ENCODE measurements around the gene PREB.
"Not testable (repeated sequence)": the region's sequence is repeated elsewhere in the genome, so short reads cannot be mapped to it uniquely, and the experiment has no call there.

The PREB gene

DNA sequence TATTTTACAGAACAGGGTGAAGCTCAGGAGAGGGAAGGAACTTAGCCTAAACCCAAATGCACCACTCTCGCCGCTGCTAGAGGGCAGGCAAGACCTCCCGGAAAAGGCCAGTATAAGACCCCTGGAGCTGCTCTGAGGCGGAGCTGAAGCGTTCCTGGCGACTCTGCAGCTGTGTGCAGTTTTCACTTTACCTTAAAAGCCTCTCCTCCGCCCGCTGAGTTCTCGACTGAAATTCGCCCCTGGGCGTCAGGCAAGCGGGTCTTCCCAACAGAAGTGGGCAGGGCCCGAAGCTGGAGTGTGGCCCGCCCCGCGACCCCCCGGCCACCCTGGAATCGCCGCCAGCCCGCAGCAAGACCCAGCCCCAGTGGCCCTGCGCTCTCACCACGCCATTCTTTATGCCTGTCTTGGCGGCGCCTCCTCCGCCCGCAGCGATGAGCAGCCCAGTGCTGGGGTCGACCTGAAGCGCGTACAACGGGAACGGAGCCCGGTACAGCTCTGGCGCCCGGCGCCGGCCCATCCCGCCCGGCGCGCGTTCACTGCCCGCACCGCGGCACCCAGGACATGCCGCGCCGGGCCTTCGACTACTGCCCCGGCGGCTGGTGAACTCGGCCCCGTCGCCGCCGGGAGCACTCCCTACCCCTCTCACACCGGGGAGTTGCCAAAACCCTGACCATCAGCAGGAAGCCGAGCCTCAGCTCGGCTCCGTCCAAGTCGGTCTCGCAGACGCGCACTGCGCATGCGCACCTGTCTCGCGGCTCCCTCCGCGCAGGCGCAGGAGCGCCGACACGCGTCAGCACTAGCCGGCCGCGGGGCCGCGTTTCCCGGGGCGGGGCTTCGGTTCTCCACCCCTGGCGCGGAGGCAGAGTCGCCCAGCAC is at the start of gene PREB:
Gene PREB, minus strand, starts transcription at position 732 of the 876 bp plus-strand sequence. Its CDS starts 215 bp downstream, at position 517.
- in situ Hi-C loops (cut with HindIII; ENCODE audit: low pct_ligation_motif_present, low pct_unique_long_range_greater_than_20kb, low sequenced_read_pairs): no loop called here

GRCh38 chr2:27184115-27184514 is 49.7 kb upstream of the PREB start:
- DNase-seq: no peak
- in situ Hi-C loops (cut with HindIII; ENCODE audit: low pct_ligation_motif_present, low pct_unique_long_range_greater_than_20kb, low sequenced_read_pairs): no loop called here

More for the DNA sequence above, at the start of gene PREB:
- DNase-seq: peak; percentile 97

DNA sequence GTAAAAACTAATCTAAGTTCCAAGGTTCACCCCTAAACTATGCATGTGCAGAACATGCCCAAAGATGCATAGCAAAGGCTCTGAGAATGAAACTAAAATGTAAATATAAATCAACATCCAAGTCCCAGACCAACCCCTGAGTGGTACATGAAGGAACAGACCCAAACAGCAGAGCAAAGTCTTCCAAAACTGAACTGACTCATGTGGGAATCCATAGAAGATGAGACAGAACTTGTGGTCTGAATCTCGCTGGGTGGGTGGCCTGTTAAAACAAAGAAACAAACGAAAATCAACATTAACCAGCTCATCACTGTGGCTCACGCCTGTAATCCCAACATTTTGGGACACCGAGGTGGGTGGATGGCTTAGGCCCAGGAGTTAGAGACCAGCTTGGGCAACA is 47.9 kb upstream of the PREB start:
- in situ Hi-C loops (cut with HindIII; ENCODE audit: low pct_ligation_motif_present, low pct_unique_long_range_greater_than_20kb, low sequenced_read_pairs): no loop called here
- no peak for DNase-seq

DNA sequence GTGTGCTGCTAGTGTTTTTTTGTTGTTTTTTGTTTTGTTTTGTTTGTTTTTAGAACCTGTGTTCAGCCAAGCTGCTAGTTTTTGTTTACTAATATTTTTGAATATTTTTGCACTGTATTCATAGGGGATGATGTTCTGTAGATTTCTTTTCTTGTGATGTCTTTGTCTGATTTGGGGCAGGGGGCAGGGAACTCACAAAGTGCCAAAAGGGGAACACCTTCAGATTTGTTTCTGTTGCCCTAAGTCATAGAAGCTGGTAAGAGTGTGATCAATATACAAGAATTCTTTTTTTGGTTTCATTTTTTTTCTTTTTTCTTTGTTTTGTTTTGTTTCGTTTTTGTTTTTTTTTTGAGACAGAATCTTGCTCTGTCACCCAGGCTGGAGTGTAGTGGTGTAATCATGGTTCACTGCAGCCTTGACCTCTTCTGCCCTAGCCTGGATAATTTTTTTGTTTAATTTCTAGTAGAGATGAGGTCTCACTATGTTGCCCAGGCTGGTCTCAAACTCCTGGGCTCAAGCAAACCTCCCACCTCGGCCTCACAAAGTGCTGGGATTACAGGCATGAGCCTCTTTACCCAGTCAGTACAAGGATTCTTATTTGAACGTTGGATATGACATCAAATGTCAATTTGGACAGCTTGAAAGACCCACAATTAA is 45.0 kb upstream of the PREB start:
- DNase-seq: no peak
- in situ Hi-C loops (cut with HindIII; ENCODE audit: low pct_ligation_motif_present, low pct_unique_long_range_greater_than_20kb, low sequenced_read_pairs): no loop called here

DNA sequence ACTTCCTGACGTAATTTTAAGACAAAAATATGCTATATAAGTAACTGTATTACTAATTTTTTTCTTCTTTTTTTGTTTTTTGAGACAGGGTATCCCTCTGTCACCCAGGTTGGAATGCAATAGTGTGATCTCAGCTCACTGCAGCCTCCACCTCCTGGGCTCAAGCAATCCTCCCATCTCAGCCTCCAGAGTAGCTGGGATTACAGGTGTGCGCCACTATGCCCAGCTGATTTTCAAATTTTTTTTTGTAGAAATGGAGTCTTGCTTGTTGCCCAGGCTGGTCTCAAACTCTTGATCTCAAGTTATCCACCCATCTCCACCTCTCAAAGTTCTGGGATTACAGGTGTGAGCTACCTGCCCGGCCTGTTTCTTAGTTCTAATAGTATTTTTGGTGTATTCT is 44.0 kb upstream of the PREB start:
- no peak for DNase-seq
- in situ Hi-C loops (cut with HindIII; ENCODE audit: low pct_ligation_motif_present, low pct_unique_long_range_greater_than_20kb, low sequenced_read_pairs): no loop called here

DNA sequence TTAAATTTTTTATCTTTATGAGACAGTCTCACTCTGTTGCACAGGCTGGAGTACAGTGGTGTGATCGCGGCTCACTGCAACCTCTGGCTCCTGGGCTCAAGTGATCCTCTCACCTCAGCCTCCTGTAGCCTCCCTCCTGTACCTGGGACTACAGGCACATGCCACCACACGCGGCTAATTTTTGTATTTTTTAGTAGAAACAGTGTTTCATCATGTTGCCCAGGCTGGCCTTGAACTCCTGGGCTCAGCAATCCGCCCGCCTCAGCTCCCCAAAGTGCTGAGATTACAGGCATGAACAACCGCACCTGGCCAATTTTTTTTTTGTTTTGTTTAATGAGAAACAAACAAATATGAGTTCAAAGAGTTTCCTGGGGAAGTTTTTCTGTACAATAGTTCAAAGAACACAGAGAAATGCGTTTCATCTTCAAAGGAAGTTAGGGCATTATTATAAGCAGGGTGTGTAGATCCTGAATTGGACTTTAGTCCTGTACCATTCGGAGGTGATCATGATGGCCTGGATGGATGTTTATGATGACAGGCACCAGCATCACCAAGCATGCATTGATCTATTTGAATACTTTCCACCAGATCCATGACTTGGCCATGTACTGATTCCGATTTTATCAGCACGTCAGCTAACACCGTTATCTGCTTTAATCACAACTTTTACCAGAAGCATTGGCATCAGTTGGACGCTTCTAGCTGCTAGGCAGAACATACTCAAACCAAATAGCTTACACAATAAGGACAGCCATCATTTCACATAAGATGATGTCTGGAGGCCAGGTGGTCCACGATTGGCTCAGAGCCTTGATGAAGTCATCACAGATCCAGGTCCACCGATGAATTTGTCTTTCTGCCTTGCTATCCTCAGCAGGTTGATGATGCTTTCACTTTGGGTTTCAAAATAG is 43.3 kb upstream of the PREB start:
- DNase-seq: no peak
- in situ Hi-C loops (cut with HindIII; ENCODE audit: low pct_ligation_motif_present, low pct_unique_long_range_greater_than_20kb, low sequenced_read_pairs): no loop called here

DNA sequence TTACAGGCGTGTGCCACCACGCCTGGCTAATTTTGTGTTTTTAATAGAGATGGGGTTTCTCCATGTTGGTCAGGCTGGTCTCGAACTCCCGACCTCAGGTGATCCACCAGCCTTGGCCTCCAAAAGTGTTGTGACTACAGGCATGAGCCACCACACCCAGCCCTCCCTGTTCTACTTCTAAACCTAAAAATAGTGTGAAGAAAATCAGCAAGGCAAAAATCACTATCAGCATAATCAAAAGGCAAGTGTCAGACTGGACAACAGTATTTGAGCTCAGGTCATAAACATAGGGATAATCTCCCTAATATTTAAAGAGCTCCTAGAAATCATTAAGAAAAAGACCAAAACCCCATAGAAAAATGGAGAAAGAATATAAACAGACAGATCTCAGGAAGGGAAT is 41.3 kb upstream of the PREB start:
- DNase-seq; in situ Hi-C loops (cut with HindIII; ENCODE audit: low pct_ligation_motif_present, low pct_unique_long_range_greater_than_20kb, low sequenced_read_pairs): not testable (repeated sequence)

GRCh38 chr2:27175330-27175729 is 40.9 kb upstream of the PREB start:
- in situ Hi-C loops (cut with HindIII; ENCODE audit: low pct_ligation_motif_present, low pct_unique_long_range_greater_than_20kb, low sequenced_read_pairs): no loop called here

DNA sequence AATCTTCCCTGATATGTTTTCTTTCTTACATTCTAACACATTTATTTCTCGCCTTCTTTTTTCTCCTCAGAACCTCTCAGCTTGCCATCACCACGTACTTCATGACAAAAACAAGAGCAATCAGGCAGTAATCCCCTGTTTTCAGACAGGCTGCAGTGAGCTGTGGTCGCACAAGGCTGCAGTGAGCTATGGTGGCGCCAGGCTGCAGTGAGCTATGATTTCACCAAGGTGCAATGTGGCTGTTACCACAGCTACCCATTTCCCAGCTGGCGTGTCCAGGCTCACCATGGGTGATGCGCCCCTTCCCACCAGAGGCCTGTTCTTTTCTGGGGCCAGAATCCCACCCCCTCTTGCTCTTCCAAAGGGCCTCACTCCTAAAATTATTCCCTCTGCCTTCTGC is 40.2 kb upstream of the PREB start:
- in situ Hi-C loops (cut with HindIII; ENCODE audit: low pct_ligation_motif_present, low pct_unique_long_range_greater_than_20kb, low sequenced_read_pairs): no loop called here
- DNase-seq: no peak

More at GRCh38 chr2:27175330-27175729, 40.9 kb upstream of the PREB start:
- no peak for DNase-seq

GRCh38 chr2:27171351-27171848 is 37.0 kb upstream of the PREB start:
- in situ Hi-C loops (cut with HindIII; ENCODE audit: low pct_ligation_motif_present, low pct_unique_long_range_greater_than_20kb, low sequenced_read_pairs): no loop called here
- no peak for DNase-seq

DNA sequence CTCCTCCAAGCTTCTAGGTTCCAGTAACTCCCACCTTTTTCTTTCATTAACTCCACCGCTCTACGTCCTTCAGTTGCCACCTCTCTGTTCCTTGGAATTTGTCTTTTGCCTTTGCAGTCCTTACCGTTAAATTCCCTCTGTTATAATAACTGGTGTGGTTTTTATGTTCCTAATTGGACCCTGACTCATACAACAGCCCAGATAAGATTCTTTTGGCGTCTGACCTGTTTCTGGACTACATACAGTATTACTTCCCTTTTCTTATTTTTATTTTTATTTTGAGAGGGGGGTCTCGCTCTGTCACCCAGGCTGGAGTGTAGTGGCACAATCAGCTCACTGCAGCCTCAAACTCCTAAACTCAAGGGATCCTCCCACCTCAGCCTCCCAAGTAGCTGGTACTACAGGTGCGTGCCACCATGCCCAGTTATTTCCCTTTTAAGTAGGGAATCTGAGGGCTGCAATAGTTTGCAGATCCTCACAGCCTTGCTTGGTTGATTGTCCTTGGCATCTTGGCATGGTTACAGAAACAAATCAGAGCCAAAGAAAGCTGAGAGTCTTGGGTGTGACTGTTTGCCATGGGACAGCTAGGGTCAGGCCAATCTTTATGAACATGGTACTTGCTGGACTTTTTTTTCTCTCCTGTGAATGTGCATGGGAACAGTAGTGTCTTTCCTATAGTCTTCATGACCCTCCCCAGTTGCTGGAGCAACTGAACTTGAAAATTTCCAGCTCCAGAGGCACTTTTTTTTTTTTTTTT is 36.3 kb upstream of the PREB start:
- in situ Hi-C loops (cut with HindIII; ENCODE audit: low pct_ligation_motif_present, low pct_unique_long_range_greater_than_20kb, low sequenced_read_pairs): no loop called here
- no peak for DNase-seq

GRCh38 chr2:27164960-27165763 is 30.7 kb upstream of the PREB start:
- DNase-seq: no peak
- in situ Hi-C loops (cut with HindIII; ENCODE audit: low pct_ligation_motif_present, low pct_unique_long_range_greater_than_20kb, low sequenced_read_pairs): no loop called here

- DNase-seq: no peak
These were observed 28.0 kb upstream of the PREB start for GRCh38 chr2:27162151-27163121.

DNA sequence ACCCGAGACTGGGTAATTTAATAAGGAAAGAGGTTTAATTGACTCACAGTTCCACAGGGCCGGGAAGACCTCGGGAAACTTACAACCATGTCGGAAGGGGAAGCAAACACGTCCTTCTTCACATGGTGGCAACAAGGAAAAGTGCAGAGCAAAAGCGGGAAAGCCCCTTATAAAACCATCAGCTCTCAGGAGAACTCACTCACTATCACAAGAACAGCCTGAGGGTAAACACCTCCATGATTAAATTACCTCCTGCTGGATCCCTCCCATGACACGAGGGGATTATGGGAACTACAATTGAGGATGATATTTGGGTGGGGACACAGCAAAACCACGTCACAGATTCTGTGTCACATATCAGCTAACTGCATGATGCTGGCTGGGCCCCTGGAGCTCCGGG is 25.8 kb upstream of the PREB start:
- in situ Hi-C loops (cut with HindIII; ENCODE audit: low pct_ligation_motif_present, low pct_unique_long_range_greater_than_20kb, low sequenced_read_pairs): no loop called here

More at GRCh38 chr2:27162151-27163121, 28.0 kb upstream of the PREB start:
- in situ Hi-C loops (cut with HindIII; ENCODE audit: low pct_ligation_motif_present, low pct_unique_long_range_greater_than_20kb, low sequenced_read_pairs): no loop called here

DNA sequence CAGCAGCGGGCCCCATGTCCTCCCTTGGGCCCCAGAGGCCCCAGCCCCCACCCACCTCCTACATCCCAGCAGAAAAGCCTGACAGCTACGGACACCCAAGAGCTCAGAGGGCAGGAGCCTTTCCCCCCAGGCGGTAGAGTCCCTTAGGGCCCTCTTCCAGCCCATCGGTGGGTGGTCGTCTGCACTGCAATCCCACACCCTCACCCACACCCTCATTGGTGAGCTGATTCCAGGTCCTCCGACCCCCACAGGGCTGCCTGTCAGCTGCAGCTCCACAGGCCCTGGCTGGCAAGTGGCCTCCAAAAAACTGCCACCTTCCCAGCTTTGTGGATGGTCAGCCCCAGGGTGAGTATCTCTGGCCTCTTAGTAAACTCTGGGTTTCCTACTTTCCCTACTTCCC is 24.8 kb upstream of the PREB start:
- DNase-seq: no peak
- in situ Hi-C loops (cut with HindIII; ENCODE audit: low pct_ligation_motif_present, low pct_unique_long_range_greater_than_20kb, low sequenced_read_pairs): no loop called here

More for the DNA sequence above, 25.8 kb upstream of the PREB start:
- no peak for DNase-seq

DNA sequence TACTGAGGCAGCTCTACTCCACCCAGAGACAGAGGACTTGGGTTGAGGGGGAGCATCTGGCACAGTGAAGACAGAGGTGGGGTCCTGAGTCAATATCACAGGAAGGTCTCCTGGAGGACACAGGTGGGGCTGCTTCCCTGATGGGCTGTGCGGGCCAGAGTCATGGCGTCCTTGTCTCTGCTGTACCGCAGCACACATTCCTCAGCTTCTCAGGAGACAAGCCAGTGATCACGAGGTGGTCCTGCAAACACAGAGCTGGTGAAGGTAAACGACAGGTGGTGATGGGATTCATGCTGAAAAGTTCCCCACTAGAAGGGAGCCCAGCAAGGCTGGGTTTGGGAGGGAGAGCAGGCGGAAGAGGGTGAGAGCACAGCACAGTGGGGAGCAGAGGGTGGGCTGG is 24.0 kb upstream of the PREB start:
- DNase-seq: no peak
- in situ Hi-C loops (cut with HindIII; ENCODE audit: low pct_ligation_motif_present, low pct_unique_long_range_greater_than_20kb, low sequenced_read_pairs): no loop called here

All from ACHN (cell line).